K562 (cell line): ENCODE measurements around the gene GALNT15. TPM values are rescaled to one million over a fixed set of nuclear protein-coding genes. Genes with fewer than 3 reads are reported as not detected.

Experiments
- ATAC-seq: fragments of 200-7000 bp; cut with Tn5 transposase; 3 replicates; pipeline ENCODE4 v1.9.1; 2020; ENCODE audit warnings: moderate library complexity
- BruUV-seq: library from RNA; stranded (reverse); fragments of 400-500 nt; replicated peaks from 2 replicates; lab custom pipeline; 2021; lab: Mats Ljungman, UMichigan
- CTCF ChIA-PET: fragments of 300-600 bp; formaldehyde crosslinking; extraction: SDS; loops from one replicate; lab custom pipeline; 2021; ENCODE audit warnings: low intra/inter-chr PET ratio; lab: Yijun Ruan, JAX
- POLR2A ChIA-PET: fragments of 300-600, 350-650 bp; sonication (Branson Sonifier 250); formaldehyde crosslinking; extraction: SDS; loops from one replicate; lab custom pipeline; 2021; ENCODE audit warnings: antibody characterized with exemption, inconsistent platforms; lab: Yijun Ruan, JAX
- DNase-seq, 4 experiments: peaks; one replicate each; pipeline versions ENCODE4 v3.0.0 to v3.0.0-alpha.2; 2011 to 2018; ENCODE audit warnings: low spot score in 3 of 4, mixed read lengths in 3 of 4; ENCODE audit errors: extremely low read depth in 1 of 4
- FAIRE-seq: peaks from 2 replicates; lab custom pipeline; 2011; peaks lifted over from hg19 to GRCh38; lab: Jason Lieb, UNC
- H2AFZ ChIP-seq: 2 replicates; pipeline ENCODE4 v1.6.0; 2011; ENCODE audit warnings: low read depth, low read length, control low read depth, inconsistent platforms
- H3K27ac ChIP-seq: fragments of 200-600 bp; 3 replicates; pipeline ENCODE4 v1.8.0; 2011; ENCODE audit warnings: low read depth, mild to moderate bottlenecking, control low read depth, inconsistent platforms, low read length, moderate library complexity, mixed read lengths; ENCODE audit errors: extremely low read depth
- H3K27me3 ChIP-seq, 2 experiments: fragments of 300-600 bp in 1 of 2; 2 replicates in 1 of 2; 3 replicates in 1 of 2; pipeline versions ENCODE4 v1.6.0 to v1.8.0; 2011; ENCODE audit warnings: inconsistent platforms in 2 of 2, low read length in 2 of 2, mild to moderate bottlenecking in 1 of 2, mixed read lengths in 1 of 2, moderate library complexity in 1 of 2; ENCODE audit not compliant: control insufficient read depth in 2 of 2, insufficient read depth in 2 of 2
- H3K36me3 ChIP-seq: fragments of 300-600 bp; 3 replicates; pipeline ENCODE4 v1.8.0; 2011; ENCODE audit warnings: mild to moderate bottlenecking, low read length, inconsistent platforms; ENCODE audit not compliant: control insufficient read depth, insufficient read depth
- H3K4me1 ChIP-seq, 2 experiments: fragments of 200-600 bp in 1 of 2; replicated peaks in 1 of 2; 2 replicates in 1 of 2; 3 replicates in 1 of 2; pipeline versions ENCODE4 v1.5.1 to v1.8.0; 2011; ENCODE audit warnings: inconsistent platforms in 2 of 2, low read length in 2 of 2, mild to moderate bottlenecking in 1 of 2, mixed read lengths in 1 of 2, moderate library complexity in 1 of 2; ENCODE audit not compliant: control insufficient read depth in 2 of 2, insufficient read depth in 2 of 2
- H3K4me2 ChIP-seq: 2 replicates; pipeline ENCODE4 v1.6.1; 2011; ENCODE audit warnings: low read length, control low read depth, inconsistent platforms, mixed read lengths; ENCODE audit not compliant: insufficient read depth
- H3K4me3 ChIP-seq: fragments of 200-600 bp; sonication (generic), shearing (Covaris generic); 2 replicates; pipeline ENCODE4 v1.5.1; 2016; ENCODE audit warnings: control low read depth, inconsistent platforms
- H3K79me2 ChIP-seq: fragments of 200-600 bp; 3 replicates; pipeline ENCODE4 v1.8.0; 2011; ENCODE audit warnings: low read length, inconsistent platforms; ENCODE audit not compliant: control insufficient read depth, insufficient read depth
- H3K9ac ChIP-seq, 2 experiments: 2 replicates each; pipeline versions ENCODE4 v1.6.0 to v1.6.1; 2011; ENCODE audit warnings: low read depth in 2 of 2, low read length in 2 of 2, control low read depth in 1 of 2, inconsistent platforms in 1 of 2, mild to moderate bottlenecking in 1 of 2, mixed read lengths in 1 of 2; ENCODE audit not compliant: insufficient read depth in 1 of 2
- H3K9me1 ChIP-seq: one replicate; pipeline ENCODE4 v1.6.0; 2011; ENCODE audit warnings: inconsistent platforms, mild to moderate bottlenecking, low read length, moderate library complexity; ENCODE audit not compliant: control insufficient read depth, insufficient read depth
- H3K9me3 ChIP-seq: replicated peaks from 2 replicates; pipeline ENCODE4 v1.5.1; 2011; ENCODE audit warnings: low read depth, low read length, inconsistent platforms; ENCODE audit not compliant: control insufficient read depth, insufficient read depth
- H4K20me1 ChIP-seq: replicated peaks from 2 replicates; pipeline ENCODE4 v1.6.1; 2011; ENCODE audit warnings: low read length, inconsistent platforms, mixed read lengths; ENCODE audit not compliant: control insufficient read depth, insufficient read depth
- CUX1 ChIP-seq: fragments of 200-800 bp; sonication (Bioruptor generic); IDR thresholded peaks from 2 replicates; pipeline ENCODE4 v1.6.1; 2016; ENCODE audit warnings: missing genetic modification characterization, missing compliant biosample characterization
- GATAD2B ChIP-seq: fragments of 450-650 bp; IDR thresholded peaks from 2 replicates; pipeline ENCODE4 v1.6.1; 2017; ENCODE audit warnings: mild to moderate bottlenecking, borderline replicate concordance
- JUND ChIP-seq, 2 experiments: IDR thresholded peaks; 2 replicates in 1 of 2; 3 replicates in 1 of 2; pipeline ENCODE4 v1.6.1; 2011; ENCODE audit warnings: borderline replicate concordance in 2 of 2, low read depth in 2 of 2, low read length in 2 of 2, improper control_type of control experiment in 1 of 2, missing biosample characterization in 1 of 2, missing genetic modification characterization in 1 of 2, missing genetic modification reagents in 1 of 2
- NCOA1 ChIP-seq: fragments of 450-650 bp; IDR thresholded peaks from 2 replicates; pipeline ENCODE4 v1.6.1; 2016; ENCODE audit warnings: low read depth
- NFIX ChIP-seq: fragments of 250-450 bp; sonication (Bioruptor Pico); IDR thresholded peaks from 2 replicates; pipeline ENCODE4 v1.4.0; 2020; ENCODE audit warnings: low read depth, mild to moderate bottlenecking, moderate library complexity
- PURB ChIP-seq: sonication (generic); formaldehyde crosslinking; IDR thresholded peaks from 2 replicates; pipeline ENCODE4 v1.9.0; 2021; ENCODE audit warnings: low read depth, mild to moderate bottlenecking, missing genetic modification reagents
- RFX5 ChIP-seq: IDR thresholded peaks from 2 replicates; pipeline ENCODE4 v1.6.1; 2011; ENCODE audit warnings: low read depth, mild to moderate bottlenecking, improper control_type of control experiment, low read length
- SLC30A9 ChIP-seq: fragments of 250-450 bp; sonication (Bioruptor Pico); IDR thresholded peaks from 2 replicates; pipeline ENCODE4 v1.8.0; 2022; ENCODE audit warnings: mild to moderate bottlenecking, moderate library complexity
- TBL1XR1 ChIP-seq, 2 experiments: IDR thresholded peaks; 2 replicates each; pipeline ENCODE4 v1.6.1; 2012; ENCODE audit warnings: improper control_type of control experiment in 2 of 2, low read length in 2 of 2, mild to moderate bottlenecking in 1 of 2
- THAP7 ChIP-seq: fragments of 250-450 bp; sonication (Bioruptor Pico); IDR thresholded peaks from 2 replicates; pipeline ENCODE4 v1.5.0; 2021
- ZC3H8 ChIP-seq: fragments of 450-650 bp; IDR thresholded peaks from 2 replicates; pipeline ENCODE4 v1.6.1; 2017
- ZNF3 ChIP-seq: fragments of 250-450 bp; sonication (Bioruptor Pico); IDR thresholded peaks from 2 replicates; pipeline ENCODE4 v1.5.0; 2021; ENCODE audit warnings: mild to moderate bottlenecking, moderate library complexity
- WGBS: fragments of 100-300 bp; shearing (Covaris generic); methylation state at CpG from one replicate; pipeline ENCODE4 v1.1.6; 2016; ENCODE audit warnings: low coverage, mixed read lengths; ENCODE audit not compliant: insufficient coverage; ENCODE audit errors: missing lambda C conversion rate; 5-methylcytosine and 5-hydroxymethylcytosine counted together
- in situ Hi-C: fragments of 300-500 bp; cut with MboI; formaldehyde crosslinking; loops from 4 replicates; pipeline ENCODE4 v1.15.0; 2018; ENCODE audit warnings: inconsistent platforms, mixed read lengths
- intact Hi-C: fragments of 100-400 bp; cut with micrococcal nuclease; formaldehyde crosslinking; loops from 2 replicates; pipeline ENCODE4 v1.14.2; 2022
- polyA plus RNA-seq, 8 experiments: library from polyadenylated mRNA; depleted of rRNA in 4 of 8; stranded (reverse) in 5 of 8; unstranded in 3 of 8; fragments of >200 nt; fragmentation: Nextera tagmentation in 2 of 8; fragmentation: Illumina TruSeq in 1 of 8; extraction: Ambion mirVana in 2 of 8; extraction: Trizol in 1 of 8; gene quantifications; 2 replicates each; pipeline versions ENCODE4 v1.2.1 to v1.2.3, GENCODE V29; 2011 to 2014; ENCODE audit warnings: inconsistent platforms in 1 of 8, missing spikeins in 1 of 8
- total RNA-seq, 7 experiments: library from RNA; depleted of rRNA in 6 of 7; stranded (reverse); fragments of >200 nt in 6 of 7; fragmentation: Illumina TruSeq in 2 of 7; extraction: Trizol in 2 of 7; gene quantifications; 2 replicates each; pipeline versions ENCODE4 v1.2.1 to v1.2.3, GENCODE V29; 2011 to 2021; ENCODE audit warnings: low replicate concordance in 1 of 7
- TF ChIP-seq, protein P1 (sequence below): sonication (generic); formaldehyde crosslinking; IDR thresholded peaks from 2 replicates; pipeline ENCODE4 v1.8.1; 2022; ENCODE audit warnings: missing genetic modification reagents
- TF ChIP-seq, protein P2 (sequence below): sonication (generic); formaldehyde crosslinking; IDR thresholded peaks from 2 replicates; pipeline ENCODE4 v1.8.1; 2023; ENCODE audit warnings: mild to moderate bottlenecking, missing genetic modification reagents

GALNT15 gene
- total and polyA plus RNA-seq, 9 of the 15 experiments (the other 6 are each of a cell fraction or from before 2014, with no cell fraction given), result not detected

- intact Hi-C loops, result no loop called here
- H3K9me1 ChIP-seq, result no peaks in the 10 kb centered on the region
- H4K20me1 ChIP-seq, result no peaks in the 10 kb centered on the region
- ATAC-seq, result no peak
- POLR2A ChIA-PET, result interaction anchor here (0.6 kb wide), 1 partner anchor 62 kb away, joined by 3 read pairs; no protein-coding TSS in a partner anchor
- 6% methylated on average over 6 of the region's 6 CpGs for WGBS
- H3K9ac ChIP-seq, result no peak overlapping the region
- CTCF ChIA-PET, result no interaction called here
- H3K36me3 ChIP-seq, result no peaks in the 10 kb centered on the region
- no peak for DNase-seq
- BruUV-seq, result no TSS peak
- no peaks in the 10 kb centered on the region for H3K9me3 ChIP-seq
- H3K4me3 ChIP-seq, result no peak overlapping the region
- H3K27me3 ChIP-seq, result peaks cover 18 to 64% of the 10 kb centered on the region in 2 experiments; a peak in 4 of 5 replicates
- FAIRE-seq, result no peak
- H3K27ac ChIP-seq, result no peak overlapping the region
- no peaks in the 10 kb centered on the region for H3K4me1 ChIP-seq
- in situ Hi-C loops, result no loop called here
- no peak overlapping the region for H2AFZ ChIP-seq
- H3K4me2 ChIP-seq, result no peak overlapping the region
- H3K79me2 ChIP-seq, result no peaks in the 10 kb centered on the region
- TF ChIP-seq JUND (IDR thresholded peaks at IDR 0.05; ENCODE audit: borderline replicate concordance, low read depth, low read length), result no peak
- no peak for TF ChIP-seq JUND (tag; IDR thresholded peaks at IDR 0.05; ENCODE audit: borderline replicate concordance, low read depth, low read length)
- no peak for TF ChIP-seq NCOA1
- TF ChIP-seq NFIX, result no peak
- TF ChIP-seq CUX1, result no peak
- TF ChIP-seq, protein P1, sequence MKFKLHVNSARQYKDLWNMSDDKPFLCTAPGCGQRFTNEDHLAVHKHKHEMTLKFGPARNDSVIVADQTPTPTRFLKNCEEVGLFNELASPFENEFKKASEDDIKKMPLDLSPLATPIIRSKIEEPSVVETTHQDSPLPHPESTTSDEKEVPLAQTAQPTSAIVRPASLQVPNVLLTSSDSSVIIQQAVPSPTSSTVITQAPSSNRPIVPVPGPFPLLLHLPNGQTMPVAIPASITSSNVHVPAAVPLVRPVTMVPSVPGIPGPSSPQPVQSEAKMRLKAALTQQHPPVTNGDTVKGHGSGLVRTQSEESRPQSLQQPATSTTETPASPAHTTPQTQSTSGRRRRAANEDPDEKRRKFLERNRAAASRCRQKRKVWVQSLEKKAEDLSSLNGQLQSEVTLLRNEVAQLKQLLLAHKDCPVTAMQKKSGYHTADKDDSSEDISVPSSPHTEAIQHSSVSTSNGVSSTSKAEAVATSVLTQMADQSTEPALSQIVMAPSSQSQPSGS (CRISPR knock-in tag), result no peak
- no peak for TF ChIP-seq RFX5
- no peak for TF ChIP-seq THAP7 (CRISPR knock-in tag)
- TF ChIP-seq SLC30A9 (CRISPR knock-in tag), result no peak
- TF ChIP-seq ZC3H8, result no peak
- TF ChIP-seq GATAD2B, result no peak
- no peak for TF ChIP-seq TBL1XR1 (IDR thresholded peaks at IDR 0.05; ENCODE audit: low read length in 2 of 2)
- TF ChIP-seq, protein P2, sequence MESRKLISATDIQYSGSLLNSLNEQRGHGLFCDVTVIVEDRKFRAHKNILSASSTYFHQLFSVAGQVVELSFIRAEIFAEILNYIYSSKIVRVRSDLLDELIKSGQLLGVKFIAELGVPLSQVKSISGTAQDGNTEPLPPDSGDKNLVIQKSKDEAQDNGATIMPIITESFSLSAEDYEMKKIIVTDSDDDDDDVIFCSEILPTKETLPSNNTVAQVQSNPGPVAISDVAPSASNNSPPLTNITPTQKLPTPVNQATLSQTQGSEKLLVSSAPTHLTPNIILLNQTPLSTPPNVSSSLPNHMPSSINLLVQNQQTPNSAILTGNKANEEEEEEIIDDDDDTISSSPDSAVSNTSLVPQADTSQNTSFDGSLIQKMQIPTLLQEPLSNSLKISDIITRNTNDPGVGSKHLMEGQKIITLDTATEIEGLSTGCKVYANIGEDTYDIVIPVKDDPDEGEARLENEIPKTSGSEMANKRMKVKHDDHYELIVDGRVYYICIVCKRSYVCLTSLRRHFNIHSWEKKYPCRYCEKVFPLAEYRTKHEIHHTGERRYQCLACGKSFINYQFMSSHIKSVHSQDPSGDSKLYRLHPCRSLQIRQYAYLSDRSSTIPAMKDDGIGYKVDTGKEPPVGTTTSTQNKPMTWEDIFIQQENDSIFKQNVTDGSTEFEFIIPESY (CRISPR knock-in tag), result no peak
- TF ChIP-seq ZNF3 (CRISPR knock-in tag), result no peak
- no peak for TF ChIP-seq PURB (CRISPR knock-in tag)
Observed at GRCh38 chr3:16137977-16138376, 36.5 kb upstream of the GALNT15 start.
